PC-9 (cell line): Measurements from ENCODE around the gene H3-3A.

ENCODE experiments used
- EZH2 ChIP-seq: fragments of 200-600 bp; sonication (generic); IDR thresholded peaks from 2 replicates; pipeline ENCODE4 v1.8.0; 2017; ENCODE audit warnings: antibody characterized with exemption, low read depth
- TF ChIP-seq, protein P1 (sequence below): fragments of 200-600 bp; sonication (generic); conservative IDR thresholded peaks from 2 replicates; pipeline ENCODE4 v1.6.1; 2017; ENCODE audit warnings: mixed run types, antibody characterized with exemption, mild to moderate bottlenecking, moderate library complexity

GRCh38 chr1:226111098-226111882 is 48.8 kb downstream of the H3-3A start:
- TF ChIP-seq EZH2 = no peak
- TF ChIP-seq, protein P1, sequence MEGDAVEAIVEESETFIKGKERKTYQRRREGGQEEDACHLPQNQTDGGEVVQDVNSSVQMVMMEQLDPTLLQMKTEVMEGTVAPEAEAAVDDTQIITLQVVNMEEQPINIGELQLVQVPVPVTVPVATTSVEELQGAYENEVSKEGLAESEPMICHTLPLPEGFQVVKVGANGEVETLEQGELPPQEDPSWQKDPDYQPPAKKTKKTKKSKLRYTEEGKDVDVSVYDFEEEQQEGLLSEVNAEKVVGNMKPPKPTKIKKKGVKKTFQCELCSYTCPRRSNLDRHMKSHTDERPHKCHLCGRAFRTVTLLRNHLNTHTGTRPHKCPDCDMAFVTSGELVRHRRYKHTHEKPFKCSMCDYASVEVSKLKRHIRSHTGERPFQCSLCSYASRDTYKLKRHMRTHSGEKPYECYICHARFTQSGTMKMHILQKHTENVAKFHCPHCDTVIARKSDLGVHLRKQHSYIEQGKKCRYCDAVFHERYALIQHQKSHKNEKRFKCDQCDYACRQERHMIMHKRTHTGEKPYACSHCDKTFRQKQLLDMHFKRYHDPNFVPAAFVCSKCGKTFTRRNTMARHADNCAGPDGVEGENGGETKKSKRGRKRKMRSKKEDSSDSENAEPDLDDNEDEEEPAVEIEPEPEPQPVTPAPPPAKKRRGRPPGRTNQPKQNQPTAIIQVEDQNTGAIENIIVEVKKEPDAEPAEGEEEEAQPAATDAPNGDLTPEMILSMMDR = no peak
